ENCODE measurements around the gene DSG4. TPM values are rescaled to one million over a fixed set of nuclear protein-coding genes. Genes with fewer than 3 reads are reported as not detected.

Gene DSG4
- total and polyA plus RNA-seq, 9 of the 15 experiments (the other 6 are each of a cell fraction or from before 2014, with no cell fraction given), result not detected

GRCh38 chr18:31376477-31376876 is at the start of gene DSG4 (continued):
- no peak for TF ChIP-seq GTF2F1 (IDR thresholded peaks at IDR 0.05; ENCODE audit: low read depth, low read length)
- no peak for TF ChIP-seq HNRNPL (IDR thresholded peaks at IDR 0.05; ENCODE audit: low read depth, low read length)
- no peak for TF ChIP-seq TCFL5 (CRISPR knock-in tag; conservative IDR thresholded peaks at IDR 0.05)
- TF ChIP-seq NFRKB (IDR thresholded peaks at IDR 0.05; ENCODE audit: low read depth), result no peak
- TF ChIP-seq HMG20B (CRISPR knock-in tag; IDR thresholded peaks at IDR 0.05), result no peak
- no peak for TF ChIP-seq ZHX1 (conservative IDR thresholded peaks at IDR 0.05; ENCODE audit: low read length)
- no peak for TF ChIP-seq STAT6 (CRISPR knock-in tag; IDR thresholded peaks at IDR 0.05)
- TF ChIP-seq ZBTB8A (IDR thresholded peaks at IDR 0.05; ENCODE audit: partially characterized antibody), result no peak
- no peak for TF ChIP-seq ZNF740 (CRISPR knock-in tag; IDR thresholded peaks at IDR 0.05)
- no peak for TF ChIP-seq ZNF740 (tag; IDR thresholded peaks at IDR 0.05)
- TF ChIP-seq CREB3 (tag; conservative IDR thresholded peaks at IDR 0.05; ENCODE audit: low read depth), result no peak

Data from K562 (cell line).